ENCODE data around the gene MLLT10. TPM values are rescaled to one million over a fixed set of nuclear protein-coding genes. Genes with fewer than 3 reads are reported as not detected.

Gene MLLT10
- total RNA-seq, 1 donor from 2014 or later = 20.4 TPM

GRCh38 chr10:21759232-21759631 lies 225.2 kb downstream of the MLLT10 start:
- no peak for DNase-seq (ENCODE audit: low read depth)

- no peak for DNase-seq (ENCODE audit: low read depth)
Measured at GRCh38 chr10:21760332-21760731, 226.3 kb downstream of the MLLT10 start.

DNA sequence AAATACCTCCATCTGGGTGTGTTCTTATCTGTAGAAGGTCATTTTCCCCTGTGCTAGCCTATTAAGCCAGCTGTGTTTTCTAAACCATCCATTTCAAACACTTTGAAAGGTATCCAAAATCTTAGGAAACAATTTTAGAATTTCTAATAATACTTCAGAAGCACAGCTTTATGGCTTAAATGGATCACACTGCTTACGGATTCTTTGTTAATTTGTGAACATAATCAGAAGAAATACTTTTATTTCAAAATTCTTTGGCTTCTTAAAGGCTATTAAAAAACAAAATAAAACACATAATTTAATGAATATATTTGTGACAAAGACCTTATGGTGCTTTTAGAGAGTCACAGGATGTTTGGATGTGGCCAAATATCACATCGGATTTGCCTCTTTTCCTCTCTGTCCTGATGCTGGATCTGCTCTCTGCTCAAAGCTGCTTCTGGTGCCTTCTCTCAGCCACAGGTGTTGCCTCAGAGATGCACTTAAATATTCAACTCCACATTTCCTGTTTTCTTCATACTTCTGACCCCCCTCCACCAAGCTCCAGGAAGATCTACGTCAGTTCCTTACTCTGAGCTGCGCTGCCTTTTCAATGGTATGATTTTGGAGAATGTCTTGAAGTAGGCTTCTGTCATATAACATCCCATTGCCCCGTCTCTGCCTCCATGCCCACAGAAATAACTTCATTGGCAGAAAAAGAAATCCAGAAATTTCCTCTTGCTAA lies 230.6 kb downstream of the MLLT10 start:
- DNase-seq (ENCODE audit: low read depth) = no peak

DNA sequence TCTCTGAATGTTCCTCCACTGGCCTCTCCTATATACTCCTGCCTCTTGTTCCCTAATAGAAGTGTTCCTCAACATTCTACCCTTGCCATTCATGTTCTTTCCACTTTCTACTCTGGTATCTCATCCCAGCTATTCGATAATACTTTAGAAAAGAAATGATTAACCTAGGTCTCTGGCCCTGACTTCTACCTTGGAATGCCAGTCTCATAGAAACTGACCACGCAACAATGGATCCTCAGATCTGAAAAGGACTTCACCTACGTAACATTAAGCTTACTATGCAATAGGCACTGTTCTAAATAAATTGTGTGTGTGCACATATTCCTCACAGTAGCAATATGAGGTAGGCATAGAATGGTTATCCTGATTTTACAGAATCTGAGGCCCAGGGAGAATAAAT lies 235.0 kb downstream of the MLLT10 start:
- DNase-seq (ENCODE audit: low read depth) = no peak

DNA sequence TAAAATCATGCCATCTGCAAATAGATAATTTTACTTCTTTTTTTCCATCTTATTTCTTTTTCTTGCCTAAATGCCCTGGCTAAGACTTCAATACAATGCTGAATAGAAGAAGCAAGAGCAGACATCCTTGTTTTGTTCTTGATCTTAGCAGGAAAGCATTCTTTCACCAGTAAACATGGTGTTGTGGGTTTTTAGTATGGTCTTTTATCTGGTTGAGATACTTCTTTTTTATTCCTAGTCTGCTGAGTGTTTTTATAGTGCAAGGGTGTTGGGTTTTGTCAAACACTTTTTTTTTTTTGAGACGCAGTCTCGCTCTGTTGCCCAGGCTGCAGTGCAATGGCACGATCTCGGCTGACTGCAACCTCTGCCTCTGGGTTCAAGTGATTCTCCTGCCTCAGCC lies 237.2 kb downstream of the MLLT10 start:
- no peak for DNase-seq (ENCODE audit: low read depth)

DNA sequence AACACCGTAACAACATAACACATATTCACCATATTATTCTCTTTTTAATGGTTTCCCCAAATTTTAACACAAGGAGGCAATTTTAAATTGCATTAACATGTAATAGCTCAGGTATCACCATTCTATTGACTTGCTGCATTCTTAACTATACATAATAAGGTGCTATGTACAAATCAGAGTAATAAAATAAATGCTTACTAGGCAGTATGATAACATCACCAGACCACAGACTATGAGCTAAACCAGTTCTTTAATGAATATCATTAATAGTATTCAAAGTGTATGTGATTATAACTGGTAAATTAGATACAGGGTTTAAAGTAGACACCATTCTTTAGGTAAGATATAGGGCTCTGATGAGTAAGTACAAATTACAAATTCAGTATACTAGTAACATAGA lies 242.9 kb downstream of the MLLT10 start:
- no peak for DNase-seq (ENCODE audit: low read depth)

- DNase-seq (ENCODE audit: low read depth) = no peak
Measured at GRCh38 chr10:21791276-21791675, 257.2 kb downstream of the MLLT10 start.

MicroRNA genes within 50 kb of the gene (microRNA counts, 767-probe panel; counts per million panel counts)
- microRNA hsa-miR-1915-3p = not detected

Small RNA genes within 50 kb of the gene (microRNA-seq; reads per million reads assigned to microRNA genes)
- not detected for gene MIR1915

Other genes with a start within 250 kb of the MLLT10 start
- 0.26 and 0.37 TPM in 2 replicates for gene SKIDA1, start 8.6 kb upstream of the MLLT10 start, total RNA-seq

Data from myocyte (in vitro differentiated cells).